Transverse colon (tissue), 4 donors: ENCODE data around the gene SHISAL1.
A peak's percentile ranks its signal among the peaks of the same experiment; 100 is the strongest.

Experiments
- EP300 ChIP-seq: sonication (generic); formaldehyde crosslinking; IDR thresholded peaks from one replicate; pipeline ENCODE4 v1.6.1; 2017; ENCODE audit warnings: antibody characterized with exemption, low read depth
- POLR2A ChIP-seq: fragments of 450-650 bp; IDR thresholded peaks from one replicate; pipeline ENCODE4 v1.6.1; 2016; ENCODE audit warnings: antibody characterized with exemption, mild to moderate bottlenecking, moderate library complexity
- POLR2AphosphoS5 ChIP-seq, 3 donors: sonication (generic); formaldehyde crosslinking; IDR thresholded peaks; one replicate each; pipeline ENCODE4 v1.6.1; 2016; ENCODE audit warnings: antibody characterized with exemption in 3 of 3
- TF ChIP-seq, protein P1 (sequence below), 5 experiments: fragments of 200-600 bp in 3 of 5; fragments of 450-650 bp in 2 of 5; sonication (generic) in 3 of 5; IDR thresholded peaks; 1 replicate in 2 of 5; 2 replicates in 3 of 5; pipeline ENCODE4 v1.5.1; 2016 to 2017; ENCODE audit warnings: antibody characterized with exemption in 5 of 5, inconsistent platforms in 3 of 5, mild to moderate bottlenecking in 2 of 5, moderate library complexity in 1 of 5

DNA sequence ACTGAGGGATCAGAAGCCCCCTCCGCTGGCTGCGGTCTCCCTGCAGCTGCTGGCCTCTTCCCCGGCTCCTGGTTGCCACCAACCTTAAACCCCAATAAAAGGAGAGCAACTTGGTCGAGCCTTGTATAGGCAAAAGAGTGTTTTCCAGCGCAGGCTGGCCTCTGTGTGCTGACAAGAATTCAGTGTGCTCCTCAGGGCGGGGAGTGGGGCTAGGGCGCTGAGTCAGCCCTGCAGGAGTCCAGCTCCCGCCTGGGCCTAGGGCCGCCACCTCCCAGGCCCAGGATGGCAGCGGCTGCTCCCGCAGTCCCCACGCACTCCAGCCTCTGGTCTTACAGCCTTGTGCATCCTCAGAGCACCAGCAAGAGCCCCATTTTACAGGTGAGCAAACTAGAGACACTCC lies at the start of gene SHISAL1:
- TF ChIP-seq POLR2AphosphoS5 (IDR thresholded peaks at IDR 0.05) (peak in 1 of 3 donors; percentile 18), EP300 (no peak), POLR2A (no peak)
- TF ChIP-seq, protein P1, sequence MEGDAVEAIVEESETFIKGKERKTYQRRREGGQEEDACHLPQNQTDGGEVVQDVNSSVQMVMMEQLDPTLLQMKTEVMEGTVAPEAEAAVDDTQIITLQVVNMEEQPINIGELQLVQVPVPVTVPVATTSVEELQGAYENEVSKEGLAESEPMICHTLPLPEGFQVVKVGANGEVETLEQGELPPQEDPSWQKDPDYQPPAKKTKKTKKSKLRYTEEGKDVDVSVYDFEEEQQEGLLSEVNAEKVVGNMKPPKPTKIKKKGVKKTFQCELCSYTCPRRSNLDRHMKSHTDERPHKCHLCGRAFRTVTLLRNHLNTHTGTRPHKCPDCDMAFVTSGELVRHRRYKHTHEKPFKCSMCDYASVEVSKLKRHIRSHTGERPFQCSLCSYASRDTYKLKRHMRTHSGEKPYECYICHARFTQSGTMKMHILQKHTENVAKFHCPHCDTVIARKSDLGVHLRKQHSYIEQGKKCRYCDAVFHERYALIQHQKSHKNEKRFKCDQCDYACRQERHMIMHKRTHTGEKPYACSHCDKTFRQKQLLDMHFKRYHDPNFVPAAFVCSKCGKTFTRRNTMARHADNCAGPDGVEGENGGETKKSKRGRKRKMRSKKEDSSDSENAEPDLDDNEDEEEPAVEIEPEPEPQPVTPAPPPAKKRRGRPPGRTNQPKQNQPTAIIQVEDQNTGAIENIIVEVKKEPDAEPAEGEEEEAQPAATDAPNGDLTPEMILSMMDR (IDR thresholded peaks at IDR 0.05): no peak
